GM19372 (cell line): ENCODE data around the gene SMO.
A peak's percentile ranks its signal among the peaks of the same experiment; 100 is the strongest.
"Not testable (repeated sequence)": the region's sequence is repeated elsewhere in the genome, so short reads cannot be mapped to it uniquely, and the experiment has no call there.

Source experiments
- ATAC-seq: cut with Tn5 transposase; IDR thresholded peaks from one replicate; pipeline ENCODE4 v1.9.1; 2021; ENCODE audit warnings: mild to moderate bottlenecking, low read depth, moderate library complexity; ENCODE audit not compliant: unreplicated experiment

SMO gene

DNA sequence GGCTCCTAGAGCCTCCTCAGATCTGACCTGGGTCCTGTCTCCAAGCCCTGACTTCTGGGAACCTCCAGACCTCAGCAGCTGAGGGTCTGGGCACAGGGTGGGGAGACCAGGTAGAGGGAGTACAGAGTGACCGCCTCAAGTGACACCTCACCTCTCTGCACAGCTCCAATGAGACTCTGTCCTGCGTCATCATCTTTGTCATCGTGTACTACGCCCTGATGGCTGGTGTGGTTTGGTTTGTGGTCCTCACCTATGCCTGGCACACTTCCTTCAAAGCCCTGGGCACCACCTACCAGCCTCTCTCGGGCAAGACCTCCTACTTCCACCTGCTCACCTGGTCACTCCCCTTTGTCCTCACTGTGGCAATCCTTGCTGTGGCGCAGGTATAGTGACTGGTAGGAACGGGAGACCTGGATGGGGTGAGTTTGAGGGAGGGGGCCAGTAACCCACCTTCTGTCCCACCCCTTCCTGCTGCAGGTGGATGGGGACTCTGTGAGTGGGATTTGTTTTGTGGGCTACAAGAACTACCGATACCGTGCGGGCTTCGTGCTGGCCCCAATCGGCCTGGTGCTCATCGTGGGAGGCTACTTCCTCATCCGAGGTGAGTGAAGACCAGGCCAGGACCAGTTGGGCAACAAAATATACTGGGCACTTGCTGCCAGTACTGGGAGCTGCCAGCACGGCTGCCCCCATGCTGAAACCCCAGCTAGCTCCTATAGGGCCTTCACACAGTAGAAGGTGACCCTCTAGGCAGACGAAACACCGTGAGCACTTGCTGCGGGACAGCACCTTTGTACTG lies 17.8 kb downstream of the SMO start:
- ATAC-seq = no peak

DNA sequence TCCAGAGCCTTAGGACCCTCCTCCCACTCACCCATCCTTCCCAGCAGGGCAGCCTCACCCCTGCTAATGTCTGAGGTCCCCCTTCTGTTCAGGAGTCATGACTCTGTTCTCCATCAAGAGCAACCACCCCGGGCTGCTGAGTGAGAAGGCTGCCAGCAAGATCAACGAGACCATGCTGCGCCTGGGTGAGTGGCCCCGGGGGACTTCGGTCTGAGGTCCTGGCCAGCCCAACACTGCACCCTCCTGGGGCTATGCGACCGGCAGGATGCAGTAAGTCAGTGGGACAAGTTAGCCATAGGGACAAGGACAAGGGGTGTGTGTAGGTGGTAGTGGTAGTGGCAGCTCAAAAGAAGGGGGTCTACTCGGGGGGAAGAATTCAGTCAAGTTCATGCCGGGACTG lies 20.2 kb downstream of the SMO start:
- ATAC-seq = no peak

DNA sequence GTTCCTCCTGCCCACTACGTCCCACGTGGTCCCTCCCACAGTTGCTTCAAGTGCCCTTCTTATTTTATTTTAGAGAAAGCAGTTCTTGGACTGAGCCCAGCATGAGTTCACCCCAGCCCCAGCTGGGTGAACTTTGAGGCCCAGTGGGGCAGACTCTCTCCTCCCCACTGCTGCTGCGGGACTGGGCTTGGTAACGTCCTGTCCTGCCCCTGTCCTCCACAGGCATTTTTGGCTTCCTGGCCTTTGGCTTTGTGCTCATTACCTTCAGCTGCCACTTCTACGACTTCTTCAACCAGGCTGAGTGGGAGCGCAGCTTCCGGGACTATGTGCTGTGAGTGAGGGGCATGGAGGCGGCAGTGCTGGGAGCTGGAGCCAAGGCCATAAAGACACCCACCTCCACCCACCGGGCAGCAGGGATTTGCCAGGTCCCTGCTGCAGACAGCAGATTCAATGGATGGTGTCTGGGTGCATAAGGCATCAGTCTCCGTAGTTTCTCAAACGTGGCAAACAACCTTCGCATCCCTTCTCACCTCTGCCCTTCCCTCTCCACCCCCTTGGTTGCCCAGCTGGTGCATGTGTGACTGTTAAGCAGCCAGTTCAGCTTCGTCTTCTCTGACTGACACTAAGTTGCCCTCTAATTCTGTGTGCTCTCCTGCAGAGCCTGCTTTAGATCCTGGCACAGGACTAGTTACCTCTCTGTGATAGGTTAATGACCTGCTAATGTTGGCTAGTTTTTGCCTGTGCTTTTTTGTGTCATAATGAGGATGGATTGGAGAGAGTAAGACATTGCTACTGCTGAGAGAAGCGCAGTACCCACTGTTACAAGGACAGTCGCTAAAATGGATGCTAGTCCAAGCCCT lies 20.9 kb downstream of the SMO start:
- no peak for ATAC-seq

DNA sequence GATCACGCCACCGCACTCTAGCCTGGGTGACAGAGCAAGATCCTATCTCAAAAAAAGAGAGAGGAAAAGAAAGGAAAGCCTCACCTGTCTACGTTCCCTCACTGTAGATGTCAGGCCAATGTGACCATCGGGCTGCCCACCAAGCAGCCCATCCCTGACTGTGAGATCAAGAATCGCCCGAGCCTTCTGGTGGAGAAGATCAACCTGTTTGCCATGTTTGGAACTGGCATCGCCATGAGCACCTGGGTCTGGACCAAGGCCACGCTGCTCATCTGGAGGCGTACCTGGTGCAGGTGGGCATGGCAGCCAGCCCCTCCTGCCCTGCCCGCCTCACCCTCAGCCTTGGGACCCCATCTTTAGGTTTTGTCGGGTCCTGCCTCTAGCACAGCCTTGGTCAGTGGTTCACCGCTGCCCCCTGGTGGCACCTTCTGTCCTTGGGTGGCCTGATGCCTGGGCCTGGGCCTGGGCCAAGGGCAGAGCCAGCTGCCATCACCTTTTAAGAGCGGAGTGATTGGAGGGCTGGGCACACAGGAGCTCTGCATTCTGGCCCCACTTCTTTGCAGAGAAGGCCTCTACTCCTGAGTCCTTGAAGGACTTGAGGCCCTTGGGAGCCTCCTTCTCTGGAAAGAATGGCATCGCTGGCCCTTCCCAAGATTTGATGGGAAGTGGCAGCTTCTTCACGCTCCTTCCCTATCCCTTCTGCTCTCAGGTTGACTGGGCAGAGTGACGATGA lies 22.0 kb downstream of the SMO start:
- no peak for ATAC-seq

DNA sequence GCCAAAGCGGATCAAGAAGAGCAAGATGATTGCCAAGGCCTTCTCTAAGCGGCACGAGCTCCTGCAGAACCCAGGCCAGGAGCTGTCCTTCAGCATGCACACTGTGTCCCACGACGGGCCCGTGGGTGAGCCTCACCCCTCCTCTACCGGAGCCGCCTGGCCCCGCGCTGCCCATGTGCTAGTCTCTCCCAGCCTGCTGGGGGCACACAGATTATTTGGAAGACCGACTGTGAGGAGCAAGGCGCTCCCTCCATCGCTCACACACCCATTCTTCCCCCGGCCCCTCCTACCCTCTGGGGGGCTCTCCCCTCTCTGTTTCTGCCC lies 22.5 kb downstream of the SMO start:
- ATAC-seq = no peak

DNA sequence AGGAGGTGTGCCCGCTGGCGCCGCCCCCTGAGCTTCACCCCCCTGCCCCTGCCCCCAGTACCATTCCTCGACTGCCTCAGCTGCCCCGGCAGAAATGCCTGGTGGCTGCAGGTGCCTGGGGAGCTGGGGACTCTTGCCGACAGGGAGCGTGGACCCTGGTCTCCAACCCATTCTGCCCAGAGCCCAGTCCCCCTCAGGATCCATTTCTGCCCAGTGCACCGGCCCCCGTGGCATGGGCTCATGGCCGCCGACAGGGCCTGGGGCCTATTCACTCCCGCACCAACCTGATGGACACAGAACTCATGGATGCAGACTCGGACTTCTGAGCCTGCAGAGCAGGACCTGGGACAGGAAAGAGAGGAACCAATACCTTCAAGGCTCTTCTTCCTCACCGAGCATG lies 23.7 kb downstream of the SMO start:
- ATAC-seq = no peak

DNA sequence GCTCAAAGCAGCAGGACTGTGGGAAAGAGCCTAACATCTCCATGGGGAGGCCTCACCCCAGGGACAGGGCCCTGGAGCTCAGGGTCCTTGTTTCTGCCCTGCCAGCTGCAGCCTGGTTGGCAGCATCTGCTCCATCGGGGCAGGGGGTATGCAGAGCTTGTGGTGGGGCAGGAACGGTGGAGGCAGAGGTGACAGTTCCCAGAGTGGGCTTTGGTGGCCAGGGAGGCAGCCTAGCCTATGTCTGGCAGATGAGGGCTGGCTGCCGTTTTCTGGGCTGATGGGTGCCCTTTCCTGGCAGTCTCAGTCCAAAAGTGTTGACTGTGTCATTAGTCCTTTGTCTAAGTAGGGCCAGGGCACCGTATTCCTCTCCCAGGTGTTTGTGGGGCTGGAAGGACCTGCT lies 24.2 kb downstream of the SMO start:
- no peak for ATAC-seq

DNA sequence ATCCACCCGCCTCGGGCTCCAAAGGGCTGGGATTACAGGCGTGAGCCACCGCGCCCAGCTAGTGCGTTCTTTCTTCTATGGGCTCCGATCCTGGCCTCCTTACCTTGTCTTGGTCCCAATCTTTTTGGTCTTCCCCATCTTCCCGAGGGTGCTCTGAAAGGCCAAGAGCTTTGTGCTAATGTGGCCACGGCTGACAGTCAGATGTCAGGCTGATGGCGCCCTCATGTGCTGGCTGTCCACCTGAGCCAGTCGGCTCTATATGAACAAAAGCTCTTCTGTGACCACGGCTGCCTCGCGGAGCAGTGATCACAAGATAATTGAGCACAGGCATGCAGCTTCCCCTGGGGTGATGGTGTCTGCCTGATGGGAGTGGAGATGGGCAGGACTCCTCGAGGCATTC lies 25.4 kb downstream of the SMO start:
- no peak for ATAC-seq

DNA sequence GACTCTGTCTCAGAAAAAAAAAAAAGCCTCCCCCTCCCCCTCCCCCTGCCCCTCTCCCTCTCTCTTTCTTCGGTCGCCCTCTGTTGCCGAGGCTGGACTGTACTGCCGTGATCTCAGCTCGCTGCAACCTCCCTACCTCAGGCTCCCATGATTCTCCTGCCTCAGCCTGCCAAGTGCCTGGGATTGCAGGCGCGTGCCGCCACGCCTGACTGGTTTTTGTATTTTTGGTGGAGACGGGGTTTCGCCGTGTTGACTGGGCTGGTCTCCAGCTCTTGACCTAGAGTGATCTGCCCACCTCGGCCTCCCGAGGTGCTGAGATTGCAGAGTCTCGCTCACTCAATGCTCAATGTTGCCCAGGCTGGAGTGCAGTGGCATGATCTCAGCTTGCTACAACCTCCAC lies 27.3 kb downstream of the SMO start:
- ATAC-seq = not testable (repeated sequence)

DNA sequence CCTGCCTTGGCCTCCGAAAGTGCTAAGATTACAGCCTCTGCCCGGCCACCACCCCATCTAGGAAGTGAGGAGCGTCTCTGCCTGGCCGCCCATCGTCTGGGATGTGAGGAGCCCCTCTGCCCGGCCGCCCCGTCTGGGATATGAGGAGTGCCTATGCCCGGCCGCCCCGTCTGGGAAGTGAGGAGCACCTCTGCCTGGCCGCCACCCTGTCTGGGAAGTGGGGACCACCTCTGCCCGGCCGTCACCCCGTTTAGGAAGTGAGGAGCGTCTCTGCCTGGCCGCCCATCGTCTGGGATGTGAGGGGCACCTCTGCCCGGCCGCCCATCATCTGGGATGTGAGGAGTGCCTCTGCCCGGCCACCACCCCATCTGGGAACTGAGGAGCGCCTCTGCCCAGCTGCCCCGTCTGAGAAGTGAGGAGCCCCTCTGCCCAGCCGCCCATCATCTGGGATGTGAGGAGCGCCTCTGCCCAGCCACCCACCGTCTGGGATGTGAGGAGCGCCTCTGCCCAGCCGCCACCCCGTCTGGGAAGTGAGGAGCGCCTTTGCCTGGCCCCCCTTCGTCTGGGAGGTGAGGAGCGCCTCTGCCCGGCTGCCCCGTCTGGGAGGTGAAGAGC lies 27.8 kb downstream of the SMO start:
- ATAC-seq = not testable (repeated sequence)

DNA sequence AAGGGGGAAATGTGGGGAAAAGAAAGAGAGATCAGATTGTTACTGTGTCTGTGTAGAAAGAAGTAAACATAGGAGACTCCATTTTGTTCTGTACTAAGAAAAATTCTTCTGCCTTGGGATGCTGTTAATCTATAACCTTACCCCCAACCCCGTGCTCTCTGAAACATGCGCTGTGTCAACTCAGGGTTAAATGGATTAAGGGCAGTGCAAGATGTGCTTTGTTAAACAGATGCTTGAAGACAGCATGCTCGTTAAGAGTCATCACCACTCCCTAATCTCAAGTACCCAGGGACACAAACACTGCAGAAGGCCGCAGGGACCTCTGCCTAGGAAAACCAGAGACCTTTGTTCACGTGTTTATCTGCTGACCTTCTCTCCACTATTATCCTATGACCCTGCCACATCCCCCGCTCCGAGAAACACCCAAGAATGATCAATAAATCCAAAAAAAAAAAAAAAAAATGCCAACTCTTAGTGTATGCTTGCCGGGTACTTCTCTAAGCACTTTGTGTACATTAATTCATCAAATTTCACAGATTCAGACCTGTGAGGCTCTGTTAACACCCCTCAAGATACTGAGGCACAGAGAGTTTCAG lies 28.5 kb downstream of the SMO start:
- ATAC-seq = not testable (repeated sequence)

DNA sequence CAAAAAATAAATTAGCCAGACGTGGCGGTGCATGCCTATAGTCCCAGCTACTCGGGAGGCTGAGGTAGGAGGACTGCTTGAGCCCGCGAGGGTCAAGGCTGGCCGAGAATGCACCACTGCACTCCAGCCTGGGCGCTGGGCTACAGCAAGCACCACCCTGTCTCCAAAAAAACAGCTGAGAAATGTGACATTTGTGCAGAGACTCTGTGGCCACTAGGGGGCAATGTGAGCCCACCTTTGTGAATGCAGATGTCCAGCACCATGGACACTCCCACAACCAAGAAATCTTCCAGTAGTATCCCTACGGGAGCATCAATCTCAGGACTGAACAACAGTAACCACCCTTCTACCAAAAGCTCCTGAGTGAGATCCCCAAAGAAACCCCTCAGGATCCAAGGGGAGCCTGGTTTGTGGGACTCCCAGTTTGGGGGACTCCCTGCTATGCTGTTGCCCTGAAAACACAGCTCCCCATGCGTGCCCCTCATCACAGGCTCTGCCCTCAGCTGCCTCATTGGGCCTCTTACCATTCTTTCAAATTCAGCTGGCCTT lies 30.2 kb downstream of the SMO start:
- ATAC-seq = peak; percentile 57

DNA sequence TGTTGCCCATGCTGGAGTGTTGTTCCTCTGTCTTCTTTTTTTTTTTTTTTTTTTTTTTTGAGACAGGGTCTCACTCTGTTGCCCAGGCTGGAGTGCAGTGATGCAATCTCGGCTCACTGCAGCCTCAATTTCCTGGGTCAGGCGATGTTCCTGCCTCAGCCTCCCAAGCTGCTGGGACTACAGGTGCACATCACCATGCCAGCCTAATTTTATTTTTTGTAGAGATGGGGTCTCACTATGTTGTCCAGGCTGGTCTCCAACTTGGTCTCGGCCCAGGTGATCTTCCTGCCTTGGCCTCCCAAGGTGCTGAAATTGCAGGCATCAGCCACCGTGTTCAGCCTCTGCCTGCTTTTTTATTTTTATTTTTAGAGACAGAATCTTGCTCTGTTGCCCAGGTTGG lies 30.7 kb downstream of the SMO start:
- not testable (repeated sequence) for ATAC-seq

DNA sequence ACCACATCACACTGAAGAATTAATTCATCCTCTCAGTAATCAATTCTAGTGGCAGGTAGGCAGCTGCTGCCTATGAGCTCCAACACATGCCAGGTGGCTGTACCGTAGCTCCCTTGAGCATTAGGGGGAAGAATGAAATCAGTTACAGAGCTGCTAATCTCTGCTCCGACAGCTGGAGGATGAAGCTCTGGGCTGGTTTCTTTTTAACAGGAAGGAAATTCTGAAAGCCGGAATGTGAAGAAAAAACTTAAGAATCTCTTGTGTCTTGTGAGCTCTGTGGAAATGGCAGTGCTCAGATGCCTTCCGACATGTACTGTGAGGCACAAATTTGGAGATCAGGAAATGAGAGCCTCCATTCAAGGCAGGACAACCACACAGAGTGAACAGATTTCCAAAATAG lies 33.6 kb downstream of the SMO start:
- ATAC-seq = no peak

DNA sequence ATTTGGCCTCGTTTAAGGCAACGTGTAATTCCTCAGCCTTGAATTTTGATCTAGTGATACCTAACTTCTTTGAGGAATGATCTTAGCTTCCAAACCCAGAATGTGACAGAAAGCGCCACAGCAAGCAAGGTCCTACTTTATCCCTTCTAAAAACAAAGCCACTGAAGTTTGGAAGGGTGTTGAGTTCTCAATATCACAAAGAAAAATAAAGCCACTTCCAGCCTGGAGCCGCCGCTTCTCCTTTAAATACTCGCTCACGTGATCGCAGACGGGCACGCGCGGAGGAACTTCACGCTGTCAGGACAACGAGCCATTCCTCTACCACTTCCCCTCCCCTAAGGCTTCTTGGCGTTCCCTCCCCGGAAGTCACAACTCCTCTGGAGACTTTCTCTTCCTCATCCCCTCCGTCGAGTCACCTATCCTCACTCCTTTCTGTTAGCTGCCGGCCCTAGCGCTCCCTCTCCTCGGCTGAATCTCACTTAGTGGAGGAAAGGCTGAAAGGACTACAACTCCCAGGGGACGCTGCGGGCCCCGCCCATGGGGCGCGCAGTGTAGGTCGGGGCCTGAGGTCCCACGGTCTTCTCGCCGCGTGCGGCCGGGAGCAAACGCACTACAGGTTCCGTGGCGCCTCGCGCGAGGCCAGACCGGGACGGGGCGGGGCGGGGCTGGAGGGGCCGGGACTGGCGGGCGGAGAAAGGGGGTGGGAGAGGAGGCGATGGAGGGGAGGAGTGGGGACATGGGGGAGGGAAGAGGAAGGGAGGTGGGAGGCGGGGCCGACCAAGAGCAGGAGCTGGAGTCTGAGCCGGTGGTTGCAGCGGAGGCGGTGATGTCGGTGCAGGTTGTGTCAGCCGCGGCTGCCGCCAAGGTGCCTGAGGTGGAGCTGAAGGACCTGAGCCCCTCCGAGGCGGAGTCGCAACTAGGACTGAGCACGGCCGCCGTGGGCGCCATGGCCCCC lies 36.1 kb downstream of the SMO start, which contains the start of gene AHCYL2:
Gene AHCYL2, plus strand, starts transcription at position 780 of the 955 bp plus-strand sequence.
- peak; percentile 85 for ATAC-seq

DNA sequence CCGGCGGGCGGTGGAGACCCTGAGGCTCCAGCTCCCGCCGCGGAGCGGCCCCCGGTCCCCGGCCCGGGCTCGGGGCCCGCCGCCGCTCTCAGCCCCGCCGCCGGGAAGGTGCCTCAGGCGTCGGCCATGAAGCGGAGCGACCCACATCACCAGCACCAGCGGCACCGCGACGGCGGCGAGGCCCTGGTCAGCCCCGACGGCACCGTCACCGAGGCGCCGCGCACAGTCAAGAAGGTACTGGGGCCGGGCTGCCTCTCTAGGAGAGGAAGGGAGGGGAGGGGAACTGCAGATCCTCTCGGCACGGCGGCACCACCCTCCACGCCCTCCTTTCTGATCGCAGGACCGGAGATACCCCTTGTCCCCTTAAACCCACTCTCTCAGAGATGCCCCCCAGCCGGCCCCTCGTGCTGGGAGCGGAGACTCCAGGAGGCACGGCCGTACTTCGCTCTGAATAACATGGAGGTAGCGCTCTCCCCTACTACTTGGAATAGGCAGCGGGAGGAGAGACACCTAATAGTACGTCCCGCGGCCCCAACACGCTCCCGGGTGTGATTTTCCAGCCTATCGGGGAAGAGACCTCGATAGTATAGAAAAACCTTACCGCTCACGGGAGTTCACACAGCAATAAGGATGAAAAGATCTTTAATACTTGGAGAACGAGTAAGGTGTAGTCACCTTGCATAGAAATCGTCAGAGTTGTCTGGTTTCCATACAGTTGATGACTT lies 36.9 kb downstream of the SMO start:
- ATAC-seq = peak; percentile 29

DNA sequence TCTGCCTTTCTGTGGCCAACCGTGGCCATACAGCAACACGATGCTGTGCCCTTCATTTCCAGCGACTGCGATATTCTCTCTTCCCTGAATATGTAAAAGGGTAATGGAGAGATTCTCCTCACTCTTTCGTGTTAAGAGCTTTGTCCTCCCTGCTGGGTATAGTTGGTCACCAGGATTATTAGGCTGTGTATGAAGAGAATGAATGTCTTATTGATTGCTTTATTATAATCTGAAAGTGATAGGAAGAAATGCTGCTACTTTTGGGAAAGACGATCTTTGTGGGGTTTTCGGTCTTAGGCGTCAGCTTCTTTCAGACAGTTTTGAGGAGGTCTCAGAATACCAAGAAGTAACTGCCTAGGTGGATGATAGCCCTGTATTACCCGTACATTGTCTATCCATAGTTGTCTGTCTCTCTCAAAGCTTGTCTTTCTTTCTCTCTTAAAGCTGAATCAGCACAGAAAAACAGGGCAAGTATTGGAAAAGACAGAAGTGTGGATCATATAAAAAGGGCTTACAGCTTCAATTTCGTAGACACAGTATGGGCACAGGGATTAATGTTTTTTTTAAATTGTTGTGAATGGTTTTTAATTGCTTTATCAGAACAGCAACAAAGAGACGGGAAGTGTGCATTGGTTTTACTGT lies 37.6 kb downstream of the SMO start:
- ATAC-seq = no peak
